Measurements from ENCODE around the gene TMEM271. TPM values are rescaled to one million over a fixed set of nuclear protein-coding genes. Genes with fewer than 3 reads are reported as not detected.

Gene TMEM271
- total and polyA plus RNA-seq, 2 experiments from 2014 or later: not detected

GRCh38 chr4:613126-613525 is 37.0 kb upstream of the TMEM271 start:
- peaks cover 3% of the 10 kb centered on the region for H3K27me3 ChIP-seq
- H3K4me2 ChIP-seq: no peak overlapping the region
- 85% methylated on average over 9 of the region's 9 CpGs for WGBS (ENCODE audit: low lambda C conversion rate, missing lambda C conversion rate)

GRCh38 chr4:612749-613125 is 36.6 kb upstream of the TMEM271 start:
- Histone ChIP-seq H3K27me3 (peaks cover 3% of the 10 kb centered on the region), H3K36me3 (replicated peaks; ENCODE audit: insufficient read depth, low read depth) (no peaks in the 10 kb centered on the region), H3K4me3 (no peak overlapping the region), H3K4me1 (ENCODE audit: insufficient read depth) (no peaks in the 10 kb centered on the region), H4K20me1 (ENCODE audit: insufficient read depth, poor library complexity, severe bottlenecking) (no peaks in the 10 kb centered on the region), H3K9me3 (ENCODE audit: low read depth) (no peaks in the 10 kb centered on the region), H3K9me2 (replicated peaks; ENCODE audit: insufficient read depth) (no peaks in the 10 kb centered on the region), H3K4me2 (no peak overlapping the region), H2AFZ (no peak overlapping the region), H3K27ac (no peak overlapping the region), H3K79me2 (no peaks in the 10 kb centered on the region)
- no peak for TF ChIP-seq EZH2 (IDR thresholded peaks at IDR 0.05; ENCODE audit: borderline replicate concordance)
- no peak for TF ChIP-seq EZH2phosphoT487 (IDR thresholded peaks at IDR 0.05; ENCODE audit: low read depth, severe bottlenecking, unreplicated experiment)
- TF ChIP-seq CTCF (IDR thresholded peaks at IDR 0.05; ENCODE audit: poor library complexity): no peak
- 92% methylated on average over 7 of the region's 7 CpGs for WGBS (ENCODE audit: low lambda C conversion rate, missing lambda C conversion rate)
- no peak for DNase-seq (ENCODE audit: low spot score)

More at GRCh38 chr4:613126-613525, 37.0 kb upstream of the TMEM271 start:
- H3K4me1 ChIP-seq (ENCODE audit: insufficient read depth): no peaks in the 10 kb centered on the region
- DNase-seq (ENCODE audit: low spot score): no peak
- no peak for TF ChIP-seq EZH2 (IDR thresholded peaks at IDR 0.05; ENCODE audit: borderline replicate concordance)
- no peak for TF ChIP-seq CTCF (IDR thresholded peaks at IDR 0.05; ENCODE audit: poor library complexity)
- no peaks in the 10 kb centered on the region for H3K9me2 ChIP-seq (replicated peaks; ENCODE audit: insufficient read depth)
- no peak overlapping the region for H3K4me3 ChIP-seq
- no peaks in the 10 kb centered on the region for H3K9me3 ChIP-seq (ENCODE audit: low read depth)
- no peaks in the 10 kb centered on the region for H3K36me3 ChIP-seq (replicated peaks; ENCODE audit: insufficient read depth, low read depth)
- no peak overlapping the region for H2AFZ ChIP-seq
- H4K20me1 ChIP-seq (ENCODE audit: insufficient read depth, poor library complexity, severe bottlenecking): no peaks in the 10 kb centered on the region
- no peaks in the 10 kb centered on the region for H3K79me2 ChIP-seq
- no peak overlapping the region for H3K27ac ChIP-seq

GRCh38 chr4:612052-612748 is 36.1 kb upstream of the TMEM271 start:
- no peaks in the 10 kb centered on the region for H3K4me1 ChIP-seq (ENCODE audit: insufficient read depth)
- WGBS (ENCODE audit: low lambda C conversion rate, missing lambda C conversion rate): 87% methylated on average over 22 of the region's 22 CpGs
- H3K4me3 ChIP-seq: no peak overlapping the region
- H3K36me3 ChIP-seq (replicated peaks; ENCODE audit: insufficient read depth, low read depth): no peaks in the 10 kb centered on the region
- H3K79me2 ChIP-seq: no peaks in the 10 kb centered on the region
- H3K27me3 ChIP-seq: peaks cover 3% of the 10 kb centered on the region
- no peak overlapping the region for H2AFZ ChIP-seq
- no peak for TF ChIP-seq CTCF (IDR thresholded peaks at IDR 0.05; ENCODE audit: poor library complexity)
- H3K4me2 ChIP-seq: no peak overlapping the region
- H3K27ac ChIP-seq: no peak overlapping the region
- no peaks in the 10 kb centered on the region for H4K20me1 ChIP-seq (ENCODE audit: insufficient read depth, poor library complexity, severe bottlenecking)
- DNase-seq (ENCODE audit: low spot score): no peak
- no peaks in the 10 kb centered on the region for H3K9me2 ChIP-seq (replicated peaks; ENCODE audit: insufficient read depth)
- no peaks in the 10 kb centered on the region for H3K9me3 ChIP-seq (ENCODE audit: low read depth)
